GM19023 (cell line): ENCODE data around the gene CDH12.

Source experiments
- ATAC-seq: cut with Tn5 transposase; IDR thresholded peaks from one replicate; pipeline ENCODE4 v1.9.1; 2021; ENCODE audit warnings: mild to moderate bottlenecking, moderate library complexity; ENCODE audit not compliant: unreplicated experiment

Gene CDH12

DNA sequence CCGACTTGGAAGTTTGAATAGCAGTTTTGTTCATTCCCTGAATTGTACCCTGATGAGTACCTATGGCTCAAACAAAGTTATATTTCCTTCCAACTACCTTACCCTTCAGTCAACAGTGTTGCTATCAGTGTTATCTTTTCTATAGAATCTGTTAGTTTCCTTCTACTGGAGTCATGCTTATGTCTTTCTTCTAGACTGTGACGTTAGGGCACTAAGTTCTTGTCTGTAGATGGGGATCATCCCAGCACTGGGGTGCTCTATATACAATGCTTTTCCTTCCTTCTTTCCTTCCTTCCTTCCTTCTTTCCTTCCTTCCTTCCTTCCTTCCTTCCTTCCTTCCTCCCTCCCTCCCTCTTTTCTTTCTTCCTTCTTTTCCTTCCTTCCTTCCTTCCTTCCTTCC is 973.0 kb downstream of the CDH12 start:
- no peak for ATAC-seq

DNA sequence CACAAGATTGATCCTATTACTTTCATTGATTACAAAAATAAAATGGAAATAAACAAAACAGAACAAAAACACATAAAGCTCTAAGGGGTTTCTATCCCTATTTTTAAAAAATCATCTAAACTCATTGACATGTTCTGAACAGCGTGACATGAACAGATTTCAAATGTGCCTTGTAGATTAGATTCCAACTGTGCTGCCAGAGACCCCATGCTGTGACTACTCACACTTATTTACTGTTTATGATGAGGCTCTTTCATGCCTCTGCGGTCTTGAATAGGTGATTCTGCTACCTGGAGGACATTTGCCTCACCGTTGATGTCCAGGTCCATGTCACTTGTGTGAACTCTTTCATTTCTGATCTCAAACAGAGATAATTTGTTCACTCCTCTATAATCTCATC is 990.2 kb downstream of the CDH12 start:
- no peak for ATAC-seq

DNA sequence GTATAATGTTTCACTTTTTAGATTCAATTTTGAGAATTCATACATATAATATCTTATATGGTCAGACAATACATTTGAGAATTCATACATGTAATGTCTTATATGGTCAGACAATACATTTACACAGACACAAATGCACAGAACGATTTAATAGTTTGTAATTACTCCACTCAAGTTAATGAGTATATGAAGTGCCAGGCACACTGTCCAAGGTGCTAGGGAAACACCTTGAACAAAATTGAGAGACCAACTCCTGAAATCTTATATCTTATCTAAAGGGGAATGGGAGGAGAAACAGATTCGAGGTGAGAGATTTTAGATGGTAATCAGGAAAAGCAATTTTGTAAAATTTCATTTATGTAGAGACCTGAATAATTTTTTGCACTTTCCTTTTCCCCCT is 994.7 kb downstream of the CDH12 start:
- no peak for ATAC-seq

DNA sequence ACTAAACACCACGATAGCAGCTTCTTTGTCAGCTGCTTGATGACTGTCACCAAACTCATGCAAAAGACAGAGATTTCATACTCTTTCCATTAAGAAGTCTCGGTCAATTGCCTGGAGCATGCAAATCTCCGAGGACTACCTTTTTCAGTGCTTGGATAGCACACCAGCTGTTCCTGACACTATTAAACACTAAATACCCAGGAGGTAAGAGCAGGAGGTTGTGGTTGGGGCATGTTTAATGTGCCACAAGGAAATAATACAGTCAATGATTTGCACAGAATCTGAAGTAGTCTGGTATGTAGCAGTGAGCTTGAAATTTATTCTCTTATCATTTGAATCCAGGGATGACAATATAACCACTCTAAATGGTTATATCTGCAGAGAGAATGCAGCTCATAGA is 996.2 kb downstream of the CDH12 start:
- no peak for ATAC-seq

DNA sequence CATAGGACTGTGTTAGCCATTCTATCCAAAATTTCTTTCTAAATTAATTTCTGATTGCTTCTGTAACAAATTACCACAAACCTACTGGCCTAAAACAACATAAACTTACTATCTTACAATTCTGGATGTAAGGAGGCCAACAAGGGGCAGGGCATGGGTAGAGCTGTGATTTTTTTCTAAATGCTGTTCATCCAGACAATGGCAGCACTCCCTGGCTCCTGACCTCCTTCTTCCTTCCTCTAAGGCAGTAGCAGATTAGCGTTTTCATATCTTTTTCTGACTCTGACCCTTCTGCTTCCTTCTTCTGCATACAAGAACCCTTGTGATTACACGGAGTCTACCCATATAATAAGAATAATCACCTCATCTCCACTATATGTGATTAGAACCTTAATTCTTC is 1005.8 kb downstream of the CDH12 start:
- ATAC-seq: no peak

DNA sequence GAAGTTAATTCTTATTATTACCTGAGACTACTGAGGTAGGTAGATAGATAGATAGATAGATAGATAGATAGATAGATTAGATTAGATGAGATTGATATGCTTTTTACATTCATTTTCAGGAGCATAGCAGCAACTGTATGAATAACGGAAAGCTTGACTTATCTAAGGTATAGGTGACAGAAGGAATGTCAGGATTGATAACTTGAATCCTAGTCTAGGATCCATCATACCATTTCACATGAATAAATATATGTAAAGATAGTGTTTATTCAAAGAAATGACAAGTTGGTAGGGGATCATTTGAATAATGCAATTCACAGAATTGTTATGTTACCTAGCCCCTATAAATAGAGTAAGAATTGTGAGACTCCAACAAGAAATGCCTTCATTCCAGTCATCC is 1008.2 kb downstream of the CDH12 start:
- ATAC-seq: no peak

DNA sequence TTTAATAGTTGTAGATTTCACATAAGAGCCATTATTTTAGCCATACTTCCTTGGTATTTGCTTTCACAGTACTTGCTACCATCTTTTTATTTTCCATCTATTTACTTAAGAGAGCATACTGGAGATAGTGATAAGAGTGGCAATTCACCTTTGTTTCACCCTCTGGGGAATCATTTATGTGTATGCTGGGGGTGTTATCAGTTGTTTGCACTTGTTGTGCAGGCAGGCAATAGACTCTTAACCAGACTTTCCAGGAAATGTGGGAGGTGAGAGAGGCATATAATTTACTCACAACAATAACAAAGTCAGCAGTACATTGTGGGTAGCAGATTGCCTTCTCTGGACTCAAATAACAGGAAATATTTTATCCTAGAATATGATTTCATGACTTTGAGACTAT is 1018.3 kb downstream of the CDH12 start:
- ATAC-seq: no peak

DNA sequence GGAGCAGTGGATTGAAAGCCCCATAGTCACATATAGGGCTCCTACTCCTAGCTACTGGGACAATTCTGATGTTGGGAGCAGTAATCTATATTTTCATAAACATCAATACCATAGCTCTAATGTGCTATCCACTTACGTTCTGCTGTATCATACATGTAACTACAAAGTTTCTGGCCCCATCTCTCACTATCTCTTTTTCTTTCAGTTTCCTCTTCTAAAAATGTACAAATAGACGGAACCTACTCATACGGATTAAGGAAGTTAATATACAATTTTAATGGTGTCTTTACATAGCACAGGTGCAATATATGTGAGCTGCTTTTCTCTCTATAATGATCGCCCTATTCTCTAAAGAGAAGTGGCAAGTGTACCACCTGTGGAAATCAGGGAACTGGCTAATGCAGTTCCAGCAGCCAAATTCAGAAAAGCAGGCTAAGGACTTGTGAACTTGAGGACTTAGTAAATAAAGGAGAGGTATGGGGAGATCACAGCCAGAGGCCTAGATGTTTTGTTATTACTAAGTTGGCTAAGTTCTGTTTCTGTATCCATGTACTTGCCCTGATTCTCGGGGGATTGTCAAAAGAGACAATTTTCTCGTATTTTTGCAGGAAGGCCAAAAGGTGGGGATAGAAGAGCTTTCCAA is 1021.9 kb downstream of the CDH12 start:
- peak; percentile 78 for ATAC-seq

DNA sequence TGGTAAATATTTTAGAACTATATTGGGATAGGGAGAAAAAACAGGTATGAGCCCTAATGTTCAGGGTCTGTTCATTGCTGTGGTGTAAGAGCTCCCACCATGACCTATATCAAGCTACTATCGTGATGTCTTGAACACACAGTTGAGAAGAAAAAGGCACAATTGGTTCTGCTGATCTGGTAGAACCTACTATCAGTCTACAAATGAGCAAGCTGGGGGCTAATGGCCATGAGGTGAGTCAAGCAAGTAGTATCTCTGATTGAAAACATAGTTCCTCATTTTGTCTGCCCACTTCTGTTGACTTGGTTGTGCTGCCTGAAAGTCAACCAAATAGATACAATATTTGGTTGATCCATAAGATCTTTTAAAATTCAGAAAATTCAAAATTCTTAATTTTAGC is 1026.3 kb downstream of the CDH12 start:
- ATAC-seq: no peak

DNA sequence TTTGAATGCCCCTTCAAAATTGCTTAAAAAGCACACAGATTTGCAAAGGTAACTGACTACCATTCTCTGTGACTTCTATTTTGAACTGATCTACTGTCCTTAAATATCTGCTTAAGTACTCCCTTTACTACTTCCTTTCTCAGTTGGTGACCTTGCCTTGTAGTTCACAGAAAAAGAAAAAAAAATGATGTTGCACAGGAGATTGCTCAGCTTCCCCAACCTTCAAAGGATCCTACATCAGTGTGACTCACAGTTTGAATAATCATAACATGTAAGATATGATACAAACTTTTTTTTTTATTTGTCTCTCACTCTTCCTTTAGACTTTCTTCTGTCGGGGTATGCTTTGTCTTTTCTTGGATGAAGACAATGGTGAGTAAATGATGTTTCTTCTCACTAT is 1029.6 kb downstream of the CDH12 start:
- ATAC-seq: no peak

DNA sequence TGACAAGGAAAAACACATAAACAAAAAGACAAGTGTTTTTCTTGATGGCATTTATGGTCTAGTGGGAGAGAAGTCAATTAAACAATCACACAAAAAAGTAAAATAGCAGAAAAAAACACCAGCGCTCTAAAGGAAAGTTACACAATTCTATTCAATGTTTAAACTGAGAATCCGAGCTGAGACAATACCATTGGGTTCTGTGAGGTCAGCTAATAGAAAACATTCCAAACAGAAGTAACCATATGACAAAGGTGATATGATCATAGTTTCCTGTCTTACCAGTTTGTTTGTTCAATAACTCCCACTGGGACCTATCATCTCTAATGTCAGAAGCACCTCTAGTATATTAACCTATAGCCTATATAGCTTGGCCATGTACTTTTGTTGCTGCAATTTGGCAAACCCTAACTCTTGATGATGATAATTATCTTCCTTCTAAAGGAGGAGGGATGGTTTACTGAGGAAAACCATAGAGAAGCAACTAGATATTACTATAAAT is 1030.0 kb downstream of the CDH12 start:
- no peak for ATAC-seq

DNA sequence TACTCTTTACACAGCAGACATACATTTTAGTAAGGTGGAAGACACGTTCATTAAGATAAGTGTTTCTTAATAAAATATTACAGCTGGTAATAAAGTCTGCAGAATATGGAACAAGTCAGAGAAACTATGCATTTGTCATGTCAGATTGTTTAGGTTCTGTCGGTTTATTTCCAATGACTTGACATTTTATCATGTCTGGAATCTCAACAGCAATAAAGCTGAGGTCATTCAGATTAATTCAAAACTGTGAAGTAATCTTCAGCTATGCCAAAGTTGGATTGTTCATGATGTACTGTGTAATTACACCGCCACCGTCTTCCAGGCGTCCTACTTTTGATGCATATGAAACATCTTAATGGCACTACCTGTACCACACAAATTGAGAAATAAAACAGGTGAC is 1032.6 kb downstream of the CDH12 start:
- ATAC-seq: no peak

DNA sequence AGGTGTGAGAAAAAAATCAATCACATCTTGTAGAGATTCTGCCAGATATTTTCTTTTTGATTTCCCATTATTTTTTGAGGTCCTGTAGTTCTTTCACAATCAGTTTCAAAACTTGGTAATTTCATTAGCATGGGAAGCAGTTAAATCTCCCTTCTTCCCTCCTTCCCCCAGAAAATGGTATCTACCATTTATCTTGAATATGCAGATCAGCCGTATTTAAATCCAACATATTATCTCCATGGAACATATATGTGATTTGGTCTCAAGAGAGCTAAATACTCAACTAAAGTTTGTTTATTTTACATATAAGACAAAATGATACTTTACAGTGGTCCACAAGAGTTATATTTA is 1034.8 kb downstream of the CDH12 start:
- no peak for ATAC-seq

DNA sequence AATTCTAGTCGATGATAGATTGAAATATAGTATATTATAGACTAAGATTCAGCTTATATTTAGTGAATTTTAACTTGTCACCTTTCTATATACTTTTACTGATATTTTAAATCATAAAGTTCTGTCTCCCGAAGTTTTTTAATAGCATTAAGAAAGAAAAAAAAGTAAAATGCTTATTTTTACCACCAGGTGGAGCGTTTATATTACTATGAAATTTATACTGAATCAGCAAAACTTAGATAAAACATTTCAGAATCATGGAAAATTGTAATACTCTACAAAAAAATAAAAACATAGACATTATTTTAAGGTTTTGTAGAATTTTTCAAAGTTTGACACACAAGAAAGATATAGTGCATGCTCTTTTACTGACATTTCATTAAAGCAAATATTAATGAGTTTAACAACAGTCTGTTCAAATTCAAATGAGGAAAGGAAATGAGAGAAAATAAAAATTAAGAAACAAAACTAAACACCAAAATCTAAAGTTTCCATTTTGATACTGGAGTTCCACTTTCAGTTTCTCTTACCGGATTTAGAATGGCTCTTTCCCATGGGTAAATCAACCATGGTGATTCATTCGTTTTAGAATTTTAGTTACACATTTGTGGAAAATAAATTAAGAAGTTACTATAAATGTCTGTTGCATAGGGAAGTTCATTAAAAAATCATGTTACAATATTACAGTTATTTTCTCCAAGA is 1035.3 kb downstream of the CDH12 start:
- no peak for ATAC-seq

DNA sequence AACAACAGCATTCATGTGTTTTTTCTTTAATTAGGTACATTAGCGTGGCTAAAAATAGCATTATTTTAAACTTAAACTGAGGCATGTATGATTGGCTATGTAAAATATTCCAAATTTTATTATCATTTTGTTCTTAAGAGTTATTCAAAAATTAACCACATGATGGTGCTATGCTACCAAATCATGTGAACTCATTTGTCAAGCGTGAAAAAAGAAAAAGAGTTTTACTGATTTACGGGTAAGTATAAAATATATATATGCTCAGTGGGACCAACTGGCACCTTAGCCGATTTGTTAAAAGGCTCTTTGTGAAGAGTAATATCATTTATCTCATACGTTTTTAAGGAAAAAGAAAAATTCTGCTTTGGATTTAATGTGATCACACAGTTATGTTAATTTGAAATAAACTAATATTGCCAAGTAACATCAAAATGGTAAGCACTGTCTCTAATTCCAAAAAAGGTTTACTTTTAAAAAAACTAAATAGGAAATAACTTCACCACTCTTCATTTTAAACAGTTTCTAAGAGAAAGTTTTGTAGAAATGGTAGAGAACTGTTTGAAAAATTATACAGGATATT is 1042.3 kb downstream of the CDH12 start:
- no peak for ATAC-seq

DNA sequence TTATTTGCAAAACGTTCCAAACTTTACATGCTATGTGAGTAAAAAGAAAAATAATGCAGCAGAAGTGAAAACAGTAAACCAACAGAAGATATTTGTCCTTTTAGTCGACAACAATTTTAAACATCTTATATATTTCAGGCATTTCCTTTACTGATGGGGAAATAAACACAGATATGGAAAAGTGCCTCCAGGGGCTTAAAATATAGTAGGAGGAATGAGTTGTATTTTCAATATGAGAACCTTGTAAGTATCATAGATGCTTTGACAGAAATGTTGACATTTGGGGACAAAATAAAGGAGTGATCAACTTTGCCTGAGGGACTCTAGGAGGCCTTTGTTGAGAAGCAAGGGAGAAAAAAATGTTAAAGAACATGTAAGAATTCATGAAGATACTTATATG is 1043.5 kb downstream of the CDH12 start:
- no peak for ATAC-seq

DNA sequence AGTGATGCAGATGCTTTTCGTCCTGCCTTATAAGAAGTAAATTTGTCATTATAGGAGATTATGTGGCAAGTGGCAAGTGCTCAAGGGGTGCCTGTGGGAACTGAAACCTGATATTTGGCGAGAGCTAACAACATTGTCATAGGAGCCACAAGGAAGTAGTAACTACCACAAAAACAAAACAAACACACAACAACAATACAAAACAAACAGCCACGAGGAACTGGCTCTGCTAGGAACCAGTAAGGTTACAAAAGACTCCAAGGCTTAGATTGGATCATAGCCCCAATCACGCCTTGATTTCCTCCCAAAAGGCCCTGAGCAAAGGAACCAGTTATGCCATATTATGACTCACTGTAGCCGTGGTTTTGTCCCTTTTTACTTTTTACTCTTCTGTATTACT is 1045.2 kb downstream of the CDH12 start:
- ATAC-seq: no peak

DNA sequence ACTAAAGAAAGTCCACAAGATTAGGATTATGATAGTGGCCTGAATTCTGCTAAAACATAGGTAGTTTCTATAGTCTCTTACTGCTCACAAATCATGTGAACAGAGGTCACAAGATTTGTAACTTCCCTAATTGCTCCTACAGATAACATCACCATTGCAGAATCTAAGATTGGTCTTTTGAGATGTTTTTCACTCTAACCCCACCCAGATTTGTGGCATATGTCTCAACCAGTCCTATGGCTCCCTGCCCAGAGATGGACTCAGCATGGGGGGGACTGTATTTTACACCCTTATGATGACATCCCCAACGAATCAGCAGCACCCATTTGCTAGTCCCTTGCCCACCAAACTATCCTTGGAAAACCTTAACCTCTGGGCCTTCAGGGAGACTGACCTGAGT is 1046.2 kb downstream of the CDH12 start:
- ATAC-seq: no peak

DNA sequence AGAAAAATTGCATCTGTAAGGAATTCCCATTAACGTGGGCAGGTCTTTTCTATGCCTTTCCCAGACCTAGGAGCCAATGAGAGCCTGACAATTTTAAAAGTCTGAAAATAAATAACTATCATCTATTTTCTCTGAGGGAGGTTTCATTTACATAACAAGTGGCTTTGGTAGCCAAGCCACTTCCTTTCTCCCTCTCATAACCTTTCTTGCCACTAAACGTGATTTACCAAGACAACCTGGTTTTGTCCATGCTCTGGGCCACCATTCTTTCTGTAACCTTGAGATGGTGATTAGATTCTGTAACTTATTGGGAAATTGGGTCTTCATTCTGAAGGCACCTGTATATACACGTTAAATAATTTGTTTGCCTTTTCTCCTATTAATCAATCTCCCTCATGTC is 1046.9 kb downstream of the CDH12 start:
- ATAC-seq: no peak

DNA sequence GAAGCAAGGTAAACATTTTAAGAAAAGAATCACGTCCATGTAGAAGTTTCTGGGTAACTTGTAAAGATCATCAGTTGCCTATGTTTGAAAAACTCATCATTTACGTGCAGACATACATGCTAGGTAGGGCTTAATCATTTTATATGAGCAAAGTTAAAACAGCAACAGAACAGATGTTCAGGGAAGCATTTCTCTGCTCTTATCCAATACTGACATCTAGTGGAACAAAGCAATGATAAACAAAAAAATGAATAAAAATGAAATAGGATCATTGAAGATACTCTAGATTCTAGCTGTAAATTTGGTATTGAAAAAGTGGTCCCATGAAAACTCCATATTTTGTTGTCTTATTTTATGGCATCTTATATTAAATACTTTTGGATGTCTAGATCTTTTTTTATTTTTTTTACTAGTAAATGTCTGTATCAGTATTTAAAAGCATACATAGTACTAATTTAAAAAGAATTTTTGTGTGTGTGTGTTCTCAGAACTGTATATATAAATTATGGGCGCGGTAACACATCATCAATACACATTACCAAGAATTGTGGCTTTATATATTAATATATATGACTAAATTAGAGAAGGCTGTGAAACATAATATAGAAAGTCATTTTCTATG is 1050.2 kb downstream of the CDH12 start:
- no peak for ATAC-seq

DNA sequence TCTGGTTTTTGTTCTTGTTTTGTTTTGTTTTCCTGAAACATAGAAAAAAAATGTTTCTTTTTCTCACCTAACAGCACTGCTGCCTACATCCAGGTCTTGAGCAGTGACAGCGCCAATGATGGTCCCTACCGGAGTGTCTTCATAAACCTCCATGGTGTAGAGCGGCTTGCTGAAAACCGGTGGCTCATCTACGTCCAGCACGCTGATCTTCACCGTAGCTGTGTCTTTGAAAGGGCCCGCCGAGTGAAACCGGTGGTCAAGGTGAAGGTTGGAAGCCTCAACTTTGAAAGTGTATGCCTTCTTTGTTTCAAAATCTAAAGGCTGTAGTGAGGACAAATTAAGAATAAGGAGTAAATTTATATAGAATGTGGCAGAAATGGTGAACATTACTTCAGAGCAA is 1051.0 kb downstream of the CDH12 start:
- ATAC-seq: no peak

DNA sequence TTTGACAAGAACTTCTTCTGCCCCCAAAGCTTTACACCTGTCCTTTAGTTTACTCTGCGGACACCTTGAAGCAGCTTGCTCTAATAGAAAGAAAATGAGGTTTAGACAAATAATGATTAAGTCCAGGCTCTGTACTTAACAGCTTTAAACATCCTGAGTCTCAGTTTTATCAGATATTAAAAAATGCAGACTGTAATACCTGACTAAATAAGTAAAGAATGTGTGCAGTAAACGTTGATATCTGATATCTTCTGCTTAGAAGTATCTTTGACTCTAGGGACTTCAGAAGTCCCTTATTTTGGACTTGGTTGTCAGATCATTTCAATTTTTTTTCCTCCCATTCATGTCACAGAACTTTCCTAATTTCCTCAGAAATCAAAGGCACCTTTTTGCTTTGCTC is 1060.4 kb downstream of the CDH12 start:
- no peak for ATAC-seq
